Rectal smooth muscle tissue (tissue), 1 donor: ENCODE results near the gene RHOT2.

Source experiments
- H3K27ac ChIP-seq: one replicate; pipeline ENCODE4 v1.7.0; 2013; ENCODE audit warnings: low read depth, low read length, inconsistent platforms
- H3K27me3 ChIP-seq: one replicate; pipeline ENCODE4 v1.7.0; 2013; ENCODE audit warnings: low read length; ENCODE audit not compliant: control insufficient read depth, insufficient read depth
- H3K36me3 ChIP-seq: one replicate; pipeline ENCODE4 v1.7.0; 2013; ENCODE audit warnings: low read length; ENCODE audit not compliant: control insufficient read depth, insufficient read depth
- H3K4me1 ChIP-seq: one replicate; pipeline ENCODE4 v1.7.0; 2013; ENCODE audit warnings: low read length; ENCODE audit not compliant: control insufficient read depth, insufficient read depth
- H3K4me3 ChIP-seq: one replicate; pipeline ENCODE4 v1.7.0; 2013; ENCODE audit warnings: low read length
- H3K9ac ChIP-seq: one replicate; pipeline ENCODE4 v1.7.0; 2013; ENCODE audit warnings: low read length

RHOT2 gene

GRCh38 chr16:694863-695354 lies 27.0 kb downstream of the RHOT2 start:
- Histone ChIP-seq H3K36me3 (no peaks in the 10 kb centered on the region), H3K27ac (no peak overlapping the region), H3K4me3 (peak overlapping the region; percentile 33), H3K9ac (no peak overlapping the region), H3K27me3 (peaks cover 15% of the 10 kb centered on the region), H3K4me1 (no peaks in the 10 kb centered on the region)

GRCh38 chr16:695355-696089 lies 27.6 kb downstream of the RHOT2 start:
- H3K27me3 ChIP-seq = peaks cover 22% of the 10 kb centered on the region
- no peak overlapping the region for H3K9ac ChIP-seq
- H3K4me1 ChIP-seq = no peaks in the 10 kb centered on the region
- no peak overlapping the region for H3K27ac ChIP-seq
- H3K4me3 ChIP-seq = peak overlapping the region; percentile 51
- no peaks in the 10 kb centered on the region for H3K36me3 ChIP-seq

DNA sequence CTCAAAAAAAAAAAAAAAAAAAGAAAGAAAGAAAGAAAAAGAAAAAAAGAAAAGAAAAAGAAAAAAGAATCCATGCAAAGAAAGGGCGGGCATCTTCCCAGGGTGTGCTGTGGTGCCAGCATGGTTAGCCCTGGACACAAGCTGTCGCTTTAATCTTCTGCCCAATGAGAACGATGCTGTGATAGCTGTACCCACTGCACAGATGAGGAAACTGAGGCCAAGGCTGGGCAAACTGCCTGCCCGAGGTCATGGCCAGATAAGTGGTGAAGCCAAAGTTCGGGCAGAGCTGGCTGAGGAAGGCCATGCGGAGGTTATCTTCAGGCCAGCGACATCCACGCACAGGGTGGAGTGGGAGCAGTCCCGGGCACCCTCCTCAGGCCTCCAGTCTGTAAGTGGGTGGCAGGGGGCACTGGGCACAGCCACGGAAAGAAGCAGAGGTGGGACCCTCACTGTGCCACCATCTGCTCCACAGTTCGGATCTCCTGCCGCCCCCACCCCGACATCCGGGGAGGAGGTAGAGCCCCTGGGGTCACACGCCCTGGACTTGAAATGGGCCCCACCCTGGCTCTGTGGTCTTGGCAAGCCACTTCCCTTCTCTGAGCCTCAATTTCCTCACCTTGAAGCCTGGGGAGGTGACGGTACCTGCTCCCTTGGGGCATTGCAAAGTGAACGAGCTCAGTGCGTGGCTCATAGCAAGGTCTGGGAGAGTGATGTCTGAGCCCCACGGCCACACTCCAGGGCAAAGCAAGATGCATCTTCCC lies 31.2 kb downstream of the RHOT2 start:
- Histone ChIP-seq H3K4me3 (no peak overlapping the region), H3K27ac (no peak overlapping the region), H3K4me1 (no peaks in the 10 kb centered on the region), H3K27me3 (peaks cover 47% of the 10 kb centered on the region), H3K9ac (no peak overlapping the region), H3K36me3 (no peaks in the 10 kb centered on the region)

DNA sequence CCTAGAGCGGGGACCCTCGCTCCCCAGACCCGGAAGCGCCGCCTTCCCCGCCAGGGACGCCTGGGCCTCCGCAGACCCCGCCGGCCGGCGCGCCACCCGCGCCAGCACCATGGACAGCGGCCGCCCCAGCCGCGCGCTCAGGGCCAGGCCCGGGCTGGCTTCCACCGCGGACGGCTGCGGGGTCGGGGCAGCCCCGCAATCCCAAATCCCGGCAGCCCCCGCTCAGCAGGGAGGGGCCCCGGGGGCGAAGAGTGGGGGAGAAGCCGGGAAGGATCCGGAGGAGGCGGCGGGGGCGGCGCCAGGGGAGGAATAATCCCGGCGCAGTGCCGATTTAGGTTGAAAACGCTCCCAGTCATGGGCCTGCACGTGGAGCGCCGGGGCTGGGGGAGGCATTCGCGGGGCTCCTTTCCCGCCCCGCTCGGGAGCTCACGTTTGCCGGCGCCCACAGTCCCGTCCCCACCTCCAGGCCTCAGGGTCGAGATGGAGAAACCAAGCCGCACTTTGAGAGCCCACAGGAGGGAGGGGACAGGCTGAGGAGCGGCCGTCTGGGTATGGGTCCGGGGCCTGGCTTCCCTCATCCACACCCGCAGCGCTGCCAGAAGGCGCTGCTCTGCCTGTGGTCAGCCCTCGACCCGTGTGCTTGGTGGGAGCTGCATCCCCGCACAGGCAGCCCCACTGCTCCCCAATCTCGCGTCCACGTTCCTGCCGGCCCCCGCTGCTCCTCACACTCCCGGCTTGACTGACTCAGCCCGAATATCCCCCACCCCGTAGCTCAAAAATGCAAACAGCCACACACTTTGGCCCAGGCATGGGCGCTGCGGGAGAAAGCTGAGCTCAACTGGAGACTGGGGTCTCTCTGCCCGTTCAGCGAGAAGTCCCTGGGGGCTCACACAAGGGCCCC lies 33.0 kb downstream of the RHOT2 start:
- Histone ChIP-seq H3K9ac (no peak overlapping the region), H3K27me3 (peaks cover 48% of the 10 kb centered on the region), H3K4me3 (no peak overlapping the region), H3K4me1 (no peaks in the 10 kb centered on the region), H3K36me3 (no peaks in the 10 kb centered on the region), H3K27ac (no peak overlapping the region)

DNA sequence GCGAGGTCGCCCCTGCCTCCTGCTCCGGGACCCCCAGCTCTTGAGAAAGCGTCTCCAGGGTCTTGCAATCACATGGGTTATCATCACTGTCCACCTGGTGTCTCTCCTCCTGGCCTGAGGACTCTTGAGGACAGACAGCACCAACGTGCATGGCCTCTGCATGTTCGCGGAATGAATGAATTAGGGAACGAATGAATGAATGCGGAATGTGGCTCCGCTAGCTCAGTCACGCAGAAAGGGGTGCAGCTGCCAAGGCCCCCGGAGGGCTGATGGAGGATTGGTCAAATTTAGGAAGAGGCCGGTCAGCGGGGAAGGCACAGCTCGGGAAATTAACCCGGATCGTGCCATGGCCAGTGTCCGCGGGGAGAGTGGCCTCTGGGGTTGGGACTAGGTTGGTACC lies 34.4 kb downstream of the RHOT2 start:
- Histone ChIP-seq H3K4me3 (no peak overlapping the region), H3K27me3 (peaks cover 58% of the 10 kb centered on the region), H3K9ac (no peak overlapping the region)

GRCh38 chr16:703406-703805 lies 35.5 kb downstream of the RHOT2 start:
- H3K9ac ChIP-seq = no peak overlapping the region
- H3K4me1 ChIP-seq = no peaks in the 10 kb centered on the region
- H3K4me3 ChIP-seq = no peak overlapping the region
- H3K27me3 ChIP-seq = peaks cover 66% of the 10 kb centered on the region
- no peak overlapping the region for H3K27ac ChIP-seq
- no peaks in the 10 kb centered on the region for H3K36me3 ChIP-seq

More for the DNA sequence above, 34.4 kb downstream of the RHOT2 start:
- no peaks in the 10 kb centered on the region for H3K36me3 ChIP-seq
- H3K27ac ChIP-seq = no peak overlapping the region
- no peaks in the 10 kb centered on the region for H3K4me1 ChIP-seq

- no peaks in the 10 kb centered on the region for H3K36me3 ChIP-seq
- H3K4me1 ChIP-seq = no peaks in the 10 kb centered on the region
- H3K27ac ChIP-seq = no peak overlapping the region
- H3K9ac ChIP-seq = no peak overlapping the region
- peaks cover 69% of the 10 kb centered on the region for H3K27me3 ChIP-seq
- no peak overlapping the region for H3K4me3 ChIP-seq
Observed at GRCh38 chr16:704047-704446, 36.1 kb downstream of the RHOT2 start.

GRCh38 chr16:704552-705380 lies 36.8 kb downstream of the RHOT2 start:
- H3K4me1 ChIP-seq = no peaks in the 10 kb centered on the region
- H3K4me3 ChIP-seq = no peak overlapping the region
- no peak overlapping the region for H3K9ac ChIP-seq
- H3K27me3 ChIP-seq = peaks cover 68% of the 10 kb centered on the region
- H3K36me3 ChIP-seq = no peaks in the 10 kb centered on the region
- H3K27ac ChIP-seq = no peak overlapping the region

GRCh38 chr16:705431-706188 lies 37.7 kb downstream of the RHOT2 start, which contains the start of gene FBXL16:
Gene FBXL16, minus strand, starts transcription at chr16:705801. Its CDS starts 8,396 bp downstream, at chr16:697405.
- Histone ChIP-seq H3K9ac (no peak within 1 kb of the TSS), H3K4me3 (no peak within 1 kb of the TSS), H3K4me1 (no peaks in the 10 kb centered on the region), H3K36me3 (no peaks in the 10 kb centered on the region), H3K27me3 (peaks cover 69% of the 10 kb centered on the region), H3K27ac (no peak within 1 kb of the TSS)

GRCh38 chr16:706189-707061 lies 38.5 kb downstream of the RHOT2 start:
- Histone ChIP-seq H3K27ac (no peak overlapping the region), H3K4me3 (no peak overlapping the region), H3K27me3 (peaks cover 71% of the 10 kb centered on the region), H3K9ac (no peak overlapping the region), H3K36me3 (no peaks in the 10 kb centered on the region), H3K4me1 (no peaks in the 10 kb centered on the region)
